IPS-11a (cell line): ENCODE measurements around the gene ZBTB16.

ENCODE experiments used
- H3K4me3 ChIP-seq: one replicate; pipeline ENCODE4 v1.5.1; 2013; ENCODE audit warnings: low read depth, low read length, control low read depth

The ZBTB16 gene

DNA sequence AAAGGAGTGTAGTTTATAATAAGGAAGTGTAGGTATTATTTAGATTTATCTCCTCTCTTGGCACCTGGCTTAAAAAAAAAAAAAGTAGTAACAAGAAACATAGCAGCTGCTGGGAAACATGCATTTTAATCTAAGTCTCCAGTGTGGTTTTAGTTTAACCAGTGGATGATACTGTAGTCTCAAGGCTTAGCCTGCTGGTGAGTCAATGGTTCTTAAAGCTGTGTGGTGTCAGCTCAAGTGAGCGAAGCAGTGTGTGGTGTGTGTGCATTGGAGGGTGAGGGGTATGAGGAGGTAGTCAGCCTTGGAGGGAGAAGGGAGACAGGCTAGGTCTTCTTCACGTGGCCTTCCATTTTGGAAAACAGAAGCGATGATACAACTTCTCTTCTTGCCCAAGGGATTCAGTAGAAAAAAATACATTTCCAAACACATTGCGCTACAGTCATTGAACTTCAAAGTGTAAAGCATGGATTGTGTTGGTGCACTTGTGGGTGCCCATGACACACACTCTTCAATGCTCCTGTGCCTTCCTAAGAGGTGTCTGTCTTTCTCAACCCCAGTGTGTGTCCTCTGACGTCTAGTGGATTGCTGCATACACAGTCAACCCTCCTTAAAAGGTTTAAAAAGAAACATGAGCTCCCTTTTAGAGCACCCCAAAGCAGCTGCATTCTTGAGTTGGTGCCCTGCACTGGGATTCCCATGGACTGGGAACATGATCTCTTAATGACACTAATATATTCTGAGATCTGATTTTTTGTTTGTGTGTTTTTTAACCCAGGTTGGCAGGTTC, 40.1 kb downstream of the ZBTB16 start:
- no peak overlapping the region for H3K4me3 ChIP-seq

DNA sequence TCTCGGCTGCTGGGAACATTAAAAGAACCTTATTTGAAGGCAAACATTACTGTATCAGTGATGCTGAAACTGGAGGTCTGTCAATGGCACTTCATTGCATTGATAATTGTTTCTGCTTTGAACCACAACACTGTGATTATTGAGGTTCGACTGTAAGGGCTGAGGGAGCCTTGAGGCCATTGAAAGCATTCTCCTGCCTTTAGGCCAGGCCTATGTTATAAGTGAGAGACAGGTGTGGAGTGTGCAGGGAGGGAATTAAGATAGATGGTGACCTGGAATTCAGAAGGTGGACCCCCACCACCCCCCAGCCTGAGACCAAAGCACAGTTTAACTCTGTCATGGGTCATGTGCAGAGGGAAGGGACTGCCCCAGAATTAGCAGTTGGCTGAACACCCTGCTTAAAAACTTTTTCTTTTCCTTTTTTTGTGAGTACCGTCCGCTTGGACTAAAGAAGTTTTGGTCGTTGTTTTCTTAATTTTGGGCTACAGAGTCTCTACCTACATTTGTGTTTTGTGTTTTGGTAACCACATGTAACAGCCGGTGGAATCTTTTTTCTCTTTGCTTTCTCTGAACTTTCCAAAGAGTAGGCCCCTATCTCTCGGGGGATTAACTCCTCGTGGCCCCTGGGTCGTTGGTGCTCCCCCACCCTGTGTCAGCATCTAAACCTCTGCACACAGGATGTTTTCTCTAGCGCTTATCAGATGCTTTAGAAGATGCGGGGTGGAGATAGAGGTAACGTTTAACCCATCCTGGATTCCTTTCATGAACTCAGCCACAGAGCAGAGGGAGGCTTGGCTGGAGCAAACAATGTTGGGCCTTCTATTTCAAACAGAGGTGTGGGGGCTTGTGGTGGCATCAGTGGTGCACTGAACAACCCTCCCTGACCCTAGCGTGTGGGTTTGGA, 43.7 kb downstream of the ZBTB16 start:
- no peak overlapping the region for H3K4me3 ChIP-seq

DNA sequence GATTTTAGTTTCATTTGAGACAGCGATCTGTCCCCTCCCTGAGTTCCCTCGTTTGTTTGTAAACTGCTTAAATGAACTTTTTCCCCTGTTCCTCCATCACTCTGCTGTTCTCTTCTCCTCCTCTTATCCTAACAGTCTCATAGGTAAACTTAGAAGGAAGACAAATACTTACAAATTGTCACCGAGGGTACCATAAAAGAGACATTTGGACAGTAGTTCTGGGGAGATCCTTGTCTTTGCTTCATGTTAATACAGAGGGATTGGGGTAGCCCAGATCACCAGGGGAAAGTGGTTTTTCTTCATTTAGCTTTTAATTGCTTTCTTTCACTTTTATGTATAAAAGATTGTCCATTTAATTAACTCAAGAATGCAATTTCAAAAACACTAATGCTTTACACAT, 46.1 kb downstream of the ZBTB16 start:
- no peak overlapping the region for H3K4me3 ChIP-seq

DNA sequence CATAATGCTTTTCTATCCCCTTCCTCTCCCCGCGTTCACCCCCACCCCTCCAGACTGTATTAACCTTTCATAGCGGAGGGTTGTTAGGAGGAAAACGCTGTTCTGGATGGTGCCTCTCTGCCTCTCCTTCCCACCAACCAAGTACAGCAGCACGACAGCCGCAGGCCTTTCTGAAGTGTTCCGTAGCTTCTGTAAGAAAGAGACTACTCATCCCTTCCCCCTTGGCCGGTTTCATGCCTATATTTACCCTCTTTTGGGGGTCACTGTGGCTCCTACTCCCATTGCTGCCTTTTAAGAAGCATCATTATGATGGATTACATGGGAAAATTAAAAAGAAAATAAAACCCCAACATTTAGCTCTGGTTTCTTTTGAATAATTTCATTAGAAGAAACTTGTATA, 46.5 kb downstream of the ZBTB16 start:
- H3K4me3 ChIP-seq: no peak overlapping the region

DNA sequence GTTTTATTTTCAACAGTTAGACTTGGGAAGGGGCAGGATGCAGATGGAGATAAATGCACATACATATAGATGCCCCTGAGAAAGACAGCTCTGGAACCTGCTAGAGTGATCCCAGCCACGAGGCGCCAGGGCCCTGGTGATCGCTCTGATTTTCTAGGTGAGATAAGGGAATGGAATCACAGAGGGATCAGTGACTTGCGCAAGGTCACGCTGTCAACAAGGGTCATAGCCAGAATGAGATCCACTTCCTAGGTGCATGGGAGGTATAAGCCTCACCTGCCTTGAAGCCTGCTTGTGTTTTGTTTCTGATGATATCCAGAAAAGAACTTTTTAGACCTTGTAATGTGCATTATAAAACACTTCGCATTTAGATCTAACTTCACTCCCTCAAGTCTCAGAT, 47.5 kb downstream of the ZBTB16 start:
- no peak overlapping the region for H3K4me3 ChIP-seq

DNA sequence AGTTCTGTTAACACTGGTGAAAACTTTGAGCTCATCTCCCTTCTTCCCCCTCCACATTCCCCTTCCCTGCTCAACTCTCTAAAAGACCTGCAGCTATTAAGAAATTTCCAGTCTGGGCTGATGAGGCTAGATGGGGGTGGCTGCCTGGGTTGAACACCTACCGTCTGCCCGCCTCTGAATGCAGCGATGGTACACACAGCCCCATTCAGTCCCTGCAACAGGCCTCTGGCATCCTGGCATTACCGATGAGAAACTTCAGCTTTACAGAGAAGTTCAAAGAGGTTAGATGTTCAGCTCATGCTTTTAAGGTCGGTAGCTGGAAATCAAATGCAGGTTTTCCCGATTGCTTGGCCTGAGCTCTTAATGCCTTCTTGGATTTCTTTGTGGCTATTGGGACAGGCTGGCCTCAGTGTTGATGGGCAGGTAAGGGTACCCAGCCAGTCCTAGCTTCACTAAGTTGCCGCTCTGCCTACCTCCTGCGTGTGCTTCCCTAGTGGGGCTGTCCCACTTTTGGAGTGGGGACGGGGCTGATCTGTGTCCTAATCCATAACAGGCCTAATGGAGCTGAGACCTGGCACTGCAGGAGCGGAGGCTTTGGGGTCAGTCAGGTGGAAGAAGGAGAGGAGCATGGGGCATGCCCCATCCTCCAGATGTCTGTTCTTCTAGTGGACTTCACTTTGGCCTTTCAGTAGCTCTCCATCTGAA, 49.1 kb downstream of the ZBTB16 start:
- H3K4me3 ChIP-seq: no peak overlapping the region

DNA sequence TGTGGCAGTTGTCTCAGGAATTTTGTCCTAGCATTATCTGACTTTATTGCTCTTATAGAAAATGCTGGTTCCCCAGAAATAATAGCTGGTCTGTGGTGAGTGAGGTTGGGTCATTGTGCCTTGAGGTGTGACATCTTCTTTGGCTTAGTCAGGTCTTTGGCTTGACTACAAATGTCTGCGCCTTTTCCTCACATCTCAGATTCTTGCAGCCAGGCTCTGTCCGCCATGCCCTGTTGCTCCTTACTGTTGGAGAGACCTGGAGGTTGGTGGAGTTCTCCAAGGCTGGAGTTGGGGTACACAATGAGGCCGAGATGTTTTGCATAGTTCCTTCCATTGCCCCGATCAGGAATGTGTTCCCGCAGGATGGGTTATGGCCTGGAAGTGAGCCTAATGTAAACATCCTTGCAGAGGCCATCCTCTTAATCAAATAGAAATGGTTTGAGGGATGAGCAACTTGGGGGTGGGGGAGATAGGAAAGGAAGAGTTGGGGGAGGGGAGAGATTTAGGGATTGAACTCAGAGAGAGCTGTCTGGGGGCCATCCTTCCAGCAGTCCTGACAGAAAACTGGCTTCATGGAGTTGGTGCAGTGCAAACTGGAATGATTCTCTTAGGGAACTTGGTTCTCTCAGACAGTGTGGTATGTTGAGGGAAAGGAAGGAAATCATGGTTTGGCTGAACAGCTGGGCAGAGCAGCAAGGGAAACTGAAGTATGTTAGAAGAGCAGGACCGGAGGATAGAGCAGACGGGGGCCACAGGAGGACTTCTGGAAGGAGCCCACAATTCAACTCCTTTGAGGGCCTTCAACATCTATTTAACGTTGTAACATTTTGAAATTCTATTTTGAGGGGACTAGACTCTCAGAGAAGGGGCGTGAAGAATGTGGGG, 49.9 kb downstream of the ZBTB16 start:
- H3K4me3 ChIP-seq: no peak overlapping the region

DNA sequence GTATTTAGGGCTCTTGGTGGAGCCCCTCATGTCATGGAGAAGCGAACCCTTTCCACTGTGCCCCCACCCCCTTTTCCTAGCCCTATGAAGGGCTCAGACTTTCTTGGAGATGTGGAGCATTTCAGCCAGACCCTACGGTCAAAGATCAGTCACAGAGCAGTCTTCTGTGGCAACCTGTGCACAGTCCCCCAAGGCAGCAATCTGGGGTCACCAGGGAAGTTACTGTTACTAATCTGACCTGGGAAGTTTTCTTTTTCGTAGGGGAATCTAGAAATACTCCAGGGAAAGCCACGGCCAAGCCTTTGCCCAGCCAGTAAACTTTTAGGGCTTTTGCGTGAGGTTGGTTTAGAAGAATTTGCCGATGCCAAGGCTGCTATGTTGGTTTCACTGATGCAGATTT, 50.6 kb downstream of the ZBTB16 start:
- H3K4me3 ChIP-seq: no peak overlapping the region

DNA sequence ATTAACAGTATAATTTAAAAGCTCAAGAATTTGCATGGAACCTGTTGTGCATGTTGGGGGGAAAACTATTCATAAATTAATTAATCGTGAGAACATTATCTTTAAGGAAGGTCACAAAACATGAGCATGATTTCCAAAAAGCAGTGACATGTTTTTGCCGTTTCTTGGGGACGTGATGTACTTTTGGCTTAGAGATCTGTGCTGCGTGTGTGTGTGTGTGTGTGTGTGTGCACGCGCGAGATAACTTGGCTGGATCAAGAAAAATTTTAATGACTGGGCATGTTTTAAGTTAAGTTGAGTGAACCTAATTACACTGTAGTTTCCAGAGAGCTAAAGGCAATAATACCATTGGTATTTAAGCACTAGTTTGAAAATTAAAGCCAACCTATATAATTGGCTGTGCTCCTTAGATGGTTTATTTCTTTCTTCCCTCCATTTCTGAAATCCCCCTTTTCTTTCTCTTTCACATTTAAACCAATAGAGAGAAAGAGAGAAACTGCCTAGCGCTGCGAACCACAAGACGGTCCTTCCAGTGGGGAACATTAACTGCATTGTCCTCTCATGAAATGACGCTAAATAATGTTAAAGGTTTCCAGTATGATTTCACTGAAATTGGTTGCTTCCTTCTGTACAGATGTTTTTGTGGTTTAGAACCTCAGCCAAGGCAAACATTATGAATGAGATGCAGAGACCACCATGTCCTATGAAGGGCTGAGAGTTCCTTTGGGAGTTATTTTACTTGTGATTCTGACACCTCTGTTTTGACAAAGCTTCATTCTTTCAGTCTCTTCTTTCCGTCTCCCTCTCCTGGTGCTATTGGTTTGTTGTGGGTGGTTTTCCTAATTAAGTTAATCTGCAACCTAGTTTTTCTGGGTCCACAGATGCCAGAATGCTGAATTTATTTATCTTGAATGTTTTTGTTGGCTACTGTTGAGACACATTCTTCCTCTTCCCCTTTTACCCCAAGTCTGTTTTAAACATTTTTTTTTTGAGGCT, 51.7 kb downstream of the ZBTB16 start:
- H3K4me3 ChIP-seq: no peak overlapping the region

DNA sequence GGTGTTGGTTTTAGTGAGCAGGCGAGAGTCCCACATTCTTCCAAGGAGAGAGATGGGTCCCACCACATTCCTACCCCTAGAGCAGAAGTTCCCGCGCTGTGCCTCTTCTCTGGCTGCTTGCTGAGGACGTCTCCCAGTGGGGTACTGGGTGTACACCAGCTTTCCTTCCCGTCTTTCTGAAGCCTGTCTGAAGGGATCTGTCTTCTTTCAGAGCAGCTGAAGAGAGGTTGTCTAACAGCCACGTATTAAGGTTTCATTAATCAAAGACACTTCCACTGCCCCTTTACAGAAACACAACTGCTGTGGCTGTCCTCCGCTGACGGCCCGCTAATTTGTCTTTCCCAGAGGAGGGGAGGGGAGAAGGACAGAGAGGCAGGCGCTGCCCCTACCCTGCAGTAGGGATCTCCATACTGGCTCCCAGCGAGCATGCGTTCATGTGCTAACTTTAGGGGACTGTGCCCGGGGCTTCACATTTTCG, 56.0 kb downstream of the ZBTB16 start:
- no peak overlapping the region for H3K4me3 ChIP-seq

DNA sequence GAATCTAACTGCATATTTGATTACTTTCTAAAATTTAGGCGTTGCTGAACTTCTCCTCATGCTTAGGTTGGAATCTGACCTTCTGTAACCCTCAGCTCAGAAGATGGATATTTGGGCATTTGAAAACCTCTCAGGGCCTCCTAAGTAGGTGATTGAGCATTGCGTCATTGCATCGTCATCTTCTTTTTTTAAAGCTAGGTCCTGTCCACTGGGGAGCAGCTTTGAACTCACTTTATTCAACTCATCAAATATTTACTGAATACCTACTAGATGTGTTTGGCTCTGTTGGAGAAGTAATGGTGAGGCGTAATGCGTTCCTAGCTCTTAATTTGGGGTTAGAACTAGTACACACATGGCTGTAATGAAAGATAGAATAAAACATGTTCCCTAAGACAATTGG, 56.8 kb downstream of the ZBTB16 start:
- no peak overlapping the region for H3K4me3 ChIP-seq

DNA sequence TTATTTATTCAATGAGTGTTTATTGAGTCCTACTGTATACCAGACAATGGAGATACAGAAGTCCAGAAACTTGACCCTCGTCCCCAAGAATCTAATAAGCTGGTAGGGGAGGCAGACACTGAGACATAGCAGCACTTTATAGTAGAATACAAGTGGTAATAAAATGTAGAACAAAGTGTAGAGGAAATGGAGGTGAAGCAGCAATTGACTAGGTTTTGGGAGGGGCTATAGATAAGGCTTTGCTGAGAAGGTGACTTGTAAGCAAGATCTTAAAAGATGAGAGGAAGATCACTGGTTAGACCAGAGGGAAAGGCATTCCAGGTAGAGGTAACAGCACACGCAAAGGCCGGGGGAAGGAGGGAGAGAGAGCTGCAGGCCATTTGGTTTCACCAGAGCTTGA, 57.3 kb downstream of the ZBTB16 start:
- H3K4me3 ChIP-seq: no peak overlapping the region

DNA sequence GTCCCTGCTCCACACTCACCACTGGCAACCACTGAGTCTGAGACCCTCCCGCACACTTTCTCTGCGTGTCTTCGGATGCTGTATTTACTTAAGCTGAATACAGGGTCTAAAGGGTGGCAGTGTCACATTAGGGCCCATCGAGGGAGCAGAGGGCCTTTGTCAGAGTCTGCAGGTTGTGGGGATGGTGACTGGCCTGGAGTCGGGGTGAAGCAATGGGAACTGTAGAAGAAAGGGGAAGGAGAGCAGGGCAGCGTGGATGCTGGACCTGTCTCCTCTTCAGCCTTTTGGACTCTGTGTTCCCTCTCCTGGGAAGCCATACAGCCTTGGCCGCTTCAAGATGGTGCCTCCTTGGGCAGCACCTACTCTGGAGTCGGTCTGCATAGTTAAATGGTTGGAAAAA, 61.1 kb downstream of the ZBTB16 start:
- H3K4me3 ChIP-seq: no peak overlapping the region

DNA sequence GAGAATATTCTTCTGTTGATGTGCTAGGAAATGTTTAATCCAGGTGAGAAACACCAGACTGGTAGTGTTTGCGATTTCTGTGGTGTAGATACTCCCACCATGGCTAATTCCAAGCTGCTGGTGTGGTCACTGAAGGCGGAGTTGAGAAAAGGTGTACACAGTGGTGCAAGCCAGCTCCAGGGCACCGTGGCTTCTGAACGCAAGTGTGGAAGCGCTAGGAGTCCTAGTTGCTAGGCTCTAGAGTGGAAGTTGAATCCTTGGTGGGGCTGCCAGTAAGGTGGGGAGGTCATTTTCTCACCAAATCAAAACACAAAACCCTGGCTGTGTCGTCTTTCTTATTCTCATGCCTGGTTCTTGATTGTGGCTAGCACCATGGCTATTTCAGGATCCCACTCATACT, 61.6 kb downstream of the ZBTB16 start:
- no peak overlapping the region for H3K4me3 ChIP-seq

DNA sequence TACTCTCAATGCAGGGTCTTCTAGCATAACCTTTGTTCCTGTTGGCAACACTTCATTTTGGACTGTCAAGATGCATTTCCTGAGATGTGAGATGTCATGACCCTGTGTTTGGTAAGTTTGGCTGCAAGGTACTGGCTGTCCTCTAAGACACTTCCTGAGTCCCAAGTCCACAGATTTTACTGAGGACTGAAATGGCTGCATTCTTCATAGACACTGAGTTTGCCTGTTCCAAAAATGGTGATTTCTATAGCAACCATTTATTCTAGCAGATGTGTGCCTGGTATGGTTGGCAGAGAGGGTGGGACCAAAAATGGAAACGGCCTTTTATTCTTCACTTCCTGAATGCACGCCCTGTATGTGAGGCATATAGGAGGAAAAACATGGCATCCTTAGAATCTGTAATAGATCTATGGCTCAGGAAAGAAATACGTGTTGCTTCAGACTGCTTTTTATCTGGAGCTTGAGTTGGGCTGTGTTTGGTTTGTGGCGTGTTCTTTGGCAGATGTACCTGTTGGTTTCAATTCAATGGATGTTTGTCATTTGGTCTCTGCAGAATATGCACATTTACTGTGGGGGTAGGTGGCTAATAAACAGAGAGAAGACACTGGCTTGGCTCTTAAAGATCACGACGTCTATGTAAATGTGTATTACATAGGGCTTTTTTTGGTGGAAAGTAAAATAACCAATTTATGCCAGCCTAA, 62.4 kb downstream of the ZBTB16 start:
- H3K4me3 ChIP-seq: no peak overlapping the region

DNA sequence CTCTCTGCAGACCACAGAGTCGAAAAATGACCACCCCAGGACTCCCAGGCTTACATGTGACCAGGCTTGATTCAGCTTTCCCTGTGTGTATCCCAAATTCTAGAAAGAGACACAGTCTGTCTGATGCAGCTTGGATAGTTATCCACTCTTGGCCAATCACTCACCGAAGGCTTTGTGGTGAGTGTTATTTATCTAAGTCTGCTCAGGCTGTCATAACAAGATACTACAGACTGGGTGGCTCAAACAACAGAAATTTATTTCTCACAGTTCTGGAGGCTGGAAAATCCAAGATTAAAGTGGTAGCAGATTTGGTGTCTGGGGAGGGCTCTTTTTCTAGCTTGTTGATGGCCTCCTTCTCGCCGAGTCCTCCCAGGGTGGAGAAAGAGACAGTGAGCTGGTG, 63.2 kb downstream of the ZBTB16 start:
- no peak overlapping the region for H3K4me3 ChIP-seq

DNA sequence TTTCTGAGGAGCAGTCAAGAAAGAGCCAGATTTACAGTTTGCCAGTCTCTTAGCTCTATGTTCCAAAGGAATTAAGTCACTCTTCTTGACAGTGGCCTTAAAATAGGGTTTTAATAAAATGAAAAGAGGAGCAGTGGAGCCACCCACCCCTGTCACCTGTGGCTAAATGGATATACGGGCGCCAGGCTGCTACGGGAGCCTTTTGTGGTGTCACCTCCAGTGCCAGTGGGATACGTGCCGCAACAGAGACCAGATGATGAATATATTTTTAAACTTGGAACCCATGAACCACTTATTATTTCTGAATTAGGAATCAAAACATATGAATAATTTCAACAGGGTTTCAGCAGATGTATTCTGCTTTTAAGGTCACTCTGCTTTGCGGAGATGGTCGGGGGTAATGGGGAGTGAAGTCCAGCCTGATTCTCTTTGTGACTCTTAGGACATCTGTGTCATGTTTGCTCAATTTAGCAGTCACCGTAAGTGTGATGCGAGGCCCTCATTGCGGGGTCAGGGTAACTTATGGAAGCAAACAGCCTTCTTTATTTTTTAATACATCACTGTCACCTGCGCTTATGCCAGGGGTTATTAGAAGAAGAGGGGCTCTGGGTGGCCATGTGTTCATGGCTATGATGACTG, 64.3 kb downstream of the ZBTB16 start:
- no peak overlapping the region for H3K4me3 ChIP-seq

DNA sequence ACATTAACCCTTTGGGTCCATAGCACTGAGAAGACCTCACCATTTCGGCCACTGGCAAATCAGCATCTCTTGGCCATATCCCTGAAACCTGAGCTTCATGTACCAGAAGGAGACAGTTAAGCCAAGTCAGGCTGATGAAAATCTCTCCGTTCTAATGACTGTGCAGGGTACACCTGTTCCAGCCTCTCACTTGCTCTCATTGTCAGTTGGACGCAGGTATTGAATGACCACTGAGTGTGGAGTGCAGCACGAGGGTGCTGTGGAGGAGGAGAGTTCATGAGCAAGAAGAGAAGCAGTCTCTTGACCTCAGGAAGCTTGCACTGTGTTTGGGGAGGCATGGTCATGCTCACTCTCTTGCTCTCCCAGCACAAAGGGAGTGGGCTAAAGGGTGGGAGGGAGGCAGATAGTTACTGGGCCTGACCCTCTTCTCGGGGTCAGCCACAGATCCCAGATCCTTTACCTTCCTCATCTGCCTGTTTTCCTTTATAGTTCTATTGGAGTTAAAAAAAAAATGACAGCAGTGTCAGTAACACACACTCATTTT, 65.2 kb downstream of the ZBTB16 start:
- no peak overlapping the region for H3K4me3 ChIP-seq
